ENCODE measurements around the gene FICD. TPM values are rescaled to one million over a fixed set of nuclear protein-coding genes. Genes with fewer than 3 reads are reported as not detected.

Gene FICD
- total and polyA plus RNA-seq, 9 of the 15 experiments (the other 6 are each of a cell fraction or from before 2014, with no cell fraction given): 0.88 to 4.5 (median 1.9) TPM

DNA sequence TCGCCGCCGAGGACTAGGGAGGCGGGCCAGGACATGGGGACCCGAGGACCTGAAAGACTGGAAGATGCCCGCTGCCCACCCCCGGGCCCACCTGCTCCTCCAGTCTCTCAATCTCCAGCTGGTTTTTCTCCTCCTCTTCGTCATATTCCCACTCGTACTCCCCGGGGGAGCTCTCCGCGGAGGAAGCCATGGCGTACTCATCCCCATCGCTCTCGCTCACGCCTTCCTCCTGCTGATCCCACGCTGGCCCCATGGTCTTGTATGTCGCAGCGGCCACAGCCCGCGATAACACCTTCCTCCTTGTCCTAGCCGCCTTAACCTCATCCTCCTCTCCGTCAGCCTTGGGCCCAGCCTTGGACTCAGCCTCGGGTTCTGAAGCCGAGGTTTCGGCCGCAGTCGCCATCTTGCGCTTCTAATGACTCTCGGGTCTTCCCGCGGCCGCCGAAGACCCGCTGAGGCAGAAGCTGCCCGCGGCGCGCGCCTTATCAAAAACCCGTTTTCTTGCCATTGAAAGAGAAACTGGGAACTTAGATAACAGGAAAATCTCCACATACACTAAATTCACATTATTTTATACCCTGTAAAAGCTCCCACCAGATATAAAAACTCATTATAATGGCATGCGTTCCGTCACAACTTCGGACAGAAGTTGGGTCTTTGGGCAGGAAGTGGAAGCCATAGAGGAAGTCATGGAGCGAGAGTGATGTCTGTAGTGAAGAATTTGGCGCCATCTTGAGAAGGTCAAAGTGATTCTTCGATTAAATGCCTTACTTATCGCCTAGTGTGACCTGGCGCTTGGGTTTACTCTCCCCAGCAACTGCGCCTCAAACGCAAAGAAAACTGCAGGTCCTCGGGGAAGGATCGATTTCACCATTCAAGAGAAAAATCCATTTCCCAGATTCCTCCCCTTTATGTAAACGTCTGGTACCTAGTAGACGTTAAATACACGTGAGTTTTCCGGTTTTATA lies 46.0 kb downstream of the FICD start, which contains the start of gene SART3 (continued):
- TF ChIP-seq U2AF2 (optimal IDR thresholded peaks at IDR 0.05; ENCODE audit: low read depth, low read length): no peak
- TF ChIP-seq MCM3 (IDR thresholded peaks at IDR 0.05): no peak
- no peak for TF ChIP-seq ZNF239 (CRISPR knock-in tag; IDR thresholded peaks at IDR 0.05)
- no peak for TF ChIP-seq ZNF12 (CRISPR knock-in tag; IDR thresholded peaks at IDR 0.05)
- TF ChIP-seq, protein P1, sequence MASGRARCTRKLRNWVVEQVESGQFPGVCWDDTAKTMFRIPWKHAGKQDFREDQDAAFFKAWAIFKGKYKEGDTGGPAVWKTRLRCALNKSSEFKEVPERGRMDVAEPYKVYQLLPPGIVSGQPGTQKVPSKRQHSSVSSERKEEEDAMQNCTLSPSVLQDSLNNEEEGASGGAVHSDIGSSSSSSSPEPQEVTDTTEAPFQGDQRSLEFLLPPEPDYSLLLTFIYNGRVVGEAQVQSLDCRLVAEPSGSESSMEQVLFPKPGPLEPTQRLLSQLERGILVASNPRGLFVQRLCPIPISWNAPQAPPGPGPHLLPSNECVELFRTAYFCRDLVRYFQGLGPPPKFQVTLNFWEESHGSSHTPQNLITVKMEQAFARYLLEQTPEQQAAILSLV (tag; IDR thresholded peaks at IDR 0.05): no peak
- TF ChIP-seq ZNF175 (CRISPR knock-in tag; IDR thresholded peaks at IDR 0.05; ENCODE audit: low read depth): peak; percentile 67; the same call in 1 of the 2 replicates
- no peak for TF ChIP-seq ZNF134 (CRISPR knock-in tag; conservative IDR thresholded peaks at IDR 0.05)
- TF ChIP-seq NRF1 (conservative IDR thresholded peaks at IDR 0.05 in 1 of 2, IDR thresholded peaks at IDR 0.05 in 1 of 2): peak in 1 of 2 experiments; percentile 56; a peak in 3 of 4 replicates
- TF ChIP-seq, protein P2, sequence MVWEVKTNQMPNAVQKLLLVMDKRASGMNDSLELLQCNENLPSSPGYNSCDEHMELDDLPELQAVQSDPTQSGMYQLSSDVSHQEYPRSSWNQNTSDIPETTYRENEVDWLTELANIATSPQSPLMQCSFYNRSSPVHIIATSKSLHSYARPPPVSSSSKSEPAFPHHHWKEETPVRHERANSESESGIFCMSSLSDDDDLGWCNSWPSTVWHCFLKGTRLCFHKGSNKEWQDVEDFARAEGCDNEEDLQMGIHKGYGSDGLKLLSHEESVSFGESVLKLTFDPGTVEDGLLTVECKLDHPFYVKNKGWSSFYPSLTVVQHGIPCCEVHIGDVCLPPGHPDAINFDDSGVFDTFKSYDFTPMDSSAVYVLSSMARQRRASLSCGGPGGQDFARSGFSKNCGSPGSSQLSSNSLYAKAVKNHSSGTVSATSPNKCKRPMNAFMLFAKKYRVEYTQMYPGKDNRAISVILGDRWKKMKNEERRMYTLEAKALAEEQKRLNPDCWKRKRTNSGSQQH (CRISPR knock-in tag; IDR thresholded peaks at IDR 0.05): no peak

Measured in K562 (cell line).